NT2/D1 (cell line): ENCODE results near the gene GSTA2.

Experiments used
- SUZ12 ChIP-seq: IDR thresholded peaks from 2 replicates; pipeline ENCODE4 v1.6.1; 2011; ENCODE audit not compliant: insufficient read length, insufficient read depth; ENCODE audit errors: extremely low read depth
- YY1 ChIP-seq: IDR thresholded peaks from 2 replicates; pipeline ENCODE4 v1.6.1; 2011; ENCODE audit not compliant: insufficient read length, insufficient read depth
- ZNF274 ChIP-seq: IDR thresholded peaks from 2 replicates; pipeline ENCODE4 v1.6.1; 2011; ENCODE audit warnings: mild to moderate bottlenecking, low read depth, low read length

DNA sequence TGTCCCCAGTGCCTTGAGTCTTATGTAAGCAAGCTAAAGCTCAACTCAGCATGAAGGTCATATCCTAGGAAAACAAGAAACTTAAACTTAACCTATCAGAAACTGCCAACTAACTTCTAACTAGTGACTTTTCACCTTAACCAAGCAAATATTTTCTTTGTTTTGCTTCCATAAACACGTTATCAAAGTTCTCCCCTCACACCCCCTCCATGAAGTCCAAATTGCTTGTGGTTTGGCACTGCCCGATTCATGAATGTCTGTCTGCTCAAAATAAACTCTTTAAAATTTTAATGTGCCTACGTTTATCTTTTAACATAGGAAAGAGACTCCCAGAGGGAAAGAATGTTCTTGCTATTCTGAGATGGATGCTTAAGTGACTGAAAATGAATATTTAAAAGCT is 34.9 kb downstream of the GSTA2 start:
- TF ChIP-seq YY1 (no peak), ZNF274 (no peak), SUZ12 (no peak)
